PC-3 (cell line): ENCODE data around the gene TSPEAR.

Experiments used
- CTCF ChIP-seq: fragments of 300-600 bp; sonication (generic); conservative IDR thresholded peaks from 2 replicates; pipeline ENCODE4 v1.5.1; 2017; ENCODE audit warnings: antibody characterized with exemption, low read depth, mild to moderate bottlenecking, low read length
- EZH2 ChIP-seq: fragments of 300-600 bp; sonication (generic); IDR thresholded peaks from one replicate; pipeline ENCODE4 v1.6.1; 2017; ENCODE audit warnings: antibody characterized with exemption, mild to moderate bottlenecking, low read length; ENCODE audit not compliant: unreplicated experiment
- EZH2phosphoT487 ChIP-seq: fragments of 300-600 bp; sonication (generic); IDR thresholded peaks from 2 replicates; pipeline ENCODE4 v1.6.1; 2018; ENCODE audit warnings: mild to moderate bottlenecking, antibody characterized with exemption, low read length, borderline replicate concordance

GRCh38 chr21:44463724-44464123 lies 247.6 kb downstream of the TSPEAR start:
- no peak for TF ChIP-seq CTCF
- TF ChIP-seq EZH2, result no peak
- no peak for TF ChIP-seq EZH2phosphoT487
